22Rv1 (cell line): ENCODE results near the gene UBE2F.

Experiments used
- CTCF ChIP-seq: fragments of 450-650 bp; IDR thresholded peaks from 2 replicates; pipeline ENCODE4 v1.5.1; 2017; ENCODE audit warnings: mild to moderate bottlenecking
- ZFX ChIP-seq: fragments of 450-650 bp; IDR thresholded peaks from 2 replicates; pipeline ENCODE4 v1.6.1; 2017; ENCODE audit warnings: antibody characterized with exemption, borderline replicate concordance

- TF ChIP-seq CTCF, result no peak
- TF ChIP-seq ZFX, result no peak
Observed at GRCh38 chr2:237996021-237996593, 29.3 kb downstream of the UBE2F start.
